ENCODE measurements around the gene NCOA3. TPM values are rescaled to one million over a fixed set of nuclear protein-coding genes. Genes with fewer than 3 reads are reported as not detected.
A peak's percentile ranks its signal among the peaks of the same experiment; 100 is the strongest.

The NCOA3 gene
- total and polyA plus RNA-seq, 10 of the 15 experiments (the other 5 are each of a cell fraction or from before 2014, with no cell fraction given), result 16.9 to 96.2 (median 73.6) TPM

GRCh38 chr20:47670913-47671312, 169.2 kb downstream of the NCOA3 start:
- ChIA-PET CTCF (no interaction called here), POLR2A (no interaction called here), RAD21 (ENCODE audit: unreplicated experiment) (no interaction called here), SMC1A (ENCODE audit: uncharacterized antibody, unreplicated experiment) (interaction anchor here (1.3 kb wide), 1 partner anchor 10 kb away, joined by 3 read pairs; no protein-coding TSS in a partner anchor)
- Histone ChIP-seq H3K27ac (ENCODE audit: control insufficient read depth, insufficient read depth) (no peak overlapping the region), H3K27me3 (replicated peaks in 1 of 2; ENCODE audit: control insufficient read depth in 2 of 2, insufficient read depth in 2 of 2, low read length in 1 of 2) (no peaks in the 10 kb centered on the region; a peak in 1 of 4 replicates), H3K79me2 (ENCODE audit: control insufficient read depth, insufficient read depth, low read length) (no peaks in the 10 kb centered on the region), H2AFZ (ENCODE audit: control insufficient read depth, low read depth, low read length) (no peak overlapping the region), H3K4me2 (ENCODE audit: control insufficient read depth, insufficient read depth) (no peak overlapping the region), H3K36me3 (ENCODE audit: control insufficient read depth in 2 of 2, insufficient read depth in 2 of 2, low read length in 1 of 2) (no peaks in the 10 kb centered on the region; a peak in 1 of 4 replicates), H4K20me1 (ENCODE audit: control insufficient read depth, insufficient read depth) (no peaks in the 10 kb centered on the region), H3K4me3 (no peak overlapping the region), H3K9me3 (replicated peaks; ENCODE audit: control insufficient read depth, insufficient read depth, low read length) (no peaks in the 10 kb centered on the region), H3K9ac (ENCODE audit: control insufficient read depth, insufficient read depth, low read length) (no peak overlapping the region), H3K4me1 (ENCODE audit: control insufficient read depth, insufficient read depth, low read length) (no peaks in the 10 kb centered on the region)
- in situ Hi-C loops (cut with MboI), result no loop called here
- ATAC-seq, result no peak
- FAIRE-seq, result no peak
- TF ChIP-seq SIX5 (IDR thresholded peaks at IDR 0.05; ENCODE audit: low read depth, low read length, severe bottlenecking) (no peak), NFXL1 (IDR thresholded peaks at IDR 0.05; ENCODE audit: borderline replicate concordance) (peak; percentile 28; the same call in 1 of the 2 replicates), BRCA1 (IDR thresholded peaks at IDR 0.05; ENCODE audit: low read depth, low read length) (no peak), SMC3 (IDR thresholded peaks at IDR 0.05; ENCODE audit: borderline replicate concordance, low read length) (no peak), RCOR1 (conservative IDR thresholded peaks at IDR 0.05; ENCODE audit: low read depth, low read length) (no peak), ETV6 (conservative IDR thresholded peaks at IDR 0.05 in 1 of 2, IDR thresholded peaks at IDR 0.05 in 1 of 2; ENCODE audit: borderline replicate concordance in 1 of 2, low read depth in 1 of 2) (peak in 1 of 2 experiments; percentile 37; a peak in 1 of 4 replicates)
- BruUV-seq (replicated peaks), result no TSS peak
- no peak for DNase-seq (ENCODE audit: low read depth, low spot score)
- intact Hi-C loops (cut with micrococcal nuclease; ENCODE audit: unreplicated experiment), result no loop called here
- 64% methylated on average over 10 of the region's 10 CpGs for WGBS (ENCODE audit: insufficient coverage, insufficient replicate concordance, low lambda C conversion rate, missing lambda C conversion rate)

- CTCF ChIA-PET, result interaction anchor here (0.9 to 1.3 kb wide), 3 partner anchors 8 to 949 kb away, joined by 3 to 5 read pairs (median 3); no protein-coding TSS in a partner anchor
- TF ChIP-seq JUND (IDR thresholded peaks at IDR 0.05; ENCODE audit: low read depth, low read length) (no peak), RAD51 (IDR thresholded peaks at IDR 0.05) (no peak), ZNF217 (IDR thresholded peaks at IDR 0.05) (no peak), SIX5 (IDR thresholded peaks at IDR 0.05; ENCODE audit: low read depth, low read length, severe bottlenecking) (no peak), ZNF622 (IDR thresholded peaks at IDR 0.05) (no peak), RUNX3 (IDR thresholded peaks at IDR 0.05; ENCODE audit: low read length) (no peak), BMI1 (IDR thresholded peaks at IDR 0.05; ENCODE audit: borderline replicate concordance) (no peak), PAX8 (IDR thresholded peaks at IDR 0.05) (no peak), ETV6 (conservative IDR thresholded peaks at IDR 0.05 in 1 of 2, IDR thresholded peaks at IDR 0.05 in 1 of 2; ENCODE audit: borderline replicate concordance in 1 of 2, low read depth in 1 of 2) (no peak)
- DNase-seq (ENCODE audit: low read depth, low spot score), result no peak
- H3K4me3 ChIP-seq, result no peak overlapping the region
- in situ Hi-C loops (cut with MboI) (no loop called here), intact Hi-C loops (cut with micrococcal nuclease; ENCODE audit: unreplicated experiment) (no loop called here)
- BruUV-seq (replicated peaks), result no TSS peak
- H3K4me2 ChIP-seq (ENCODE audit: control insufficient read depth, insufficient read depth), result no peak overlapping the region
- H4K20me1 ChIP-seq (ENCODE audit: control insufficient read depth, insufficient read depth), result no peaks in the 10 kb centered on the region
- no peaks in the 10 kb centered on the region; a peak in 1 of 4 replicates for H3K27me3 ChIP-seq (replicated peaks in 1 of 2; ENCODE audit: control insufficient read depth in 2 of 2, insufficient read depth in 2 of 2, low read length in 1 of 2)
- H3K9me3 ChIP-seq (replicated peaks; ENCODE audit: control insufficient read depth, insufficient read depth, low read length), result no peaks in the 10 kb centered on the region
- POLR2A ChIA-PET, result no interaction called here
- no peaks in the 10 kb centered on the region for H3K79me2 ChIP-seq (ENCODE audit: control insufficient read depth, insufficient read depth, low read length)
- H3K9ac ChIP-seq (ENCODE audit: control insufficient read depth, insufficient read depth, low read length), result no peak overlapping the region
- SMC1A ChIA-PET (ENCODE audit: uncharacterized antibody, unreplicated experiment), result interaction anchor here (1.3 kb wide), 1 partner anchor 11 kb away, joined by 3 read pairs; no protein-coding TSS in a partner anchor
- no peak overlapping the region for H3K27ac ChIP-seq (ENCODE audit: control insufficient read depth, insufficient read depth)
- no peak for ATAC-seq
- FAIRE-seq, result no peak
- H3K4me1 ChIP-seq (ENCODE audit: control insufficient read depth, insufficient read depth, low read length), result no peaks in the 10 kb centered on the region
- WGBS (ENCODE audit: insufficient coverage, insufficient replicate concordance, low lambda C conversion rate, missing lambda C conversion rate), result 59% methylated on average over 14 of the region's 15 CpGs
- H3K36me3 ChIP-seq (ENCODE audit: control insufficient read depth in 2 of 2, insufficient read depth in 2 of 2, low read length in 1 of 2), result no peaks in the 10 kb centered on the region
- no peak overlapping the region for H2AFZ ChIP-seq (ENCODE audit: control insufficient read depth, low read depth, low read length)
- RAD21 ChIA-PET (ENCODE audit: unreplicated experiment), result no interaction called here
These were observed 170.5 kb downstream of the NCOA3 start for GRCh38 chr20:47672166-47672565.

Measured in GM12878 (cell line).